ENCODE data around the gene LTC4S.
"Not testable (repeated sequence)": the region's sequence is repeated elsewhere in the genome, so short reads cannot be mapped to it uniquely, and the experiment has no call there.

LTC4S gene

GRCh38 chr5:179834120-179834519, 40.3 kb downstream of the LTC4S start:
- TF ChIP-seq CTCF (IDR thresholded peaks at IDR 0.05; ENCODE audit: control extremely low read depth, extremely low read depth, low read depth, missing control alignments): no peak
- DNase-seq (ENCODE audit: extremely low spot score): no peak
- POLR2A ChIA-PET: no interaction called here
- CTCF ChIA-PET: no interaction called here

GRCh38 chr5:179834871-179835270, 41.1 kb downstream of the LTC4S start:
- POLR2A ChIA-PET; DNase-seq (ENCODE audit: extremely low spot score); CTCF ChIA-PET: not testable (repeated sequence)

- CTCF ChIA-PET: interaction anchor here (0.7 to 2.3 kb wide), 6 partner anchors 10 to 139 kb away, joined by 3 to 6 read pairs (median 3); no protein-coding TSS in a partner anchor
- peak; percentile 58 for DNase-seq (ENCODE audit: extremely low spot score)
- POLR2A ChIA-PET: interaction anchor here (0.6 to 1.0 kb wide), 2 partner anchors 16 to 213 kb away, joined by 3 to 5 read pairs; partner anchors contain the start of genes HNRNPH1 and SQSTM1
- TF ChIP-seq CTCF (IDR thresholded peaks at IDR 0.05; ENCODE audit: control extremely low read depth, extremely low read depth, low read depth, missing control alignments): no peak
Measured at GRCh38 chr5:179836225-179837019, 42.6 kb downstream of the LTC4S start.

- TF ChIP-seq CTCF (IDR thresholded peaks at IDR 0.05; ENCODE audit: control extremely low read depth, extremely low read depth, low read depth, missing control alignments): no peak
- ChIA-PET CTCF (interaction anchor here (1.1 to 2.3 kb wide), 5 partner anchors 9 to 140 kb away, joined by 3 to 6 read pairs (median 3); no protein-coding TSS in a partner anchor), POLR2A (interaction anchor here (0.6 to 1.0 kb wide), 2 partner anchors 17 to 214 kb away, joined by 3 to 5 read pairs; partner anchors contain the start of genes HNRNPH1 and SQSTM1)
- no peak for DNase-seq (ENCODE audit: extremely low spot score)
Measured at GRCh38 chr5:179837076-179838011, 43.6 kb downstream of the LTC4S start.

GRCh38 chr5:179839328-179840256, 45.8 kb downstream of the LTC4S start:
- POLR2A ChIA-PET: interaction anchor here (0.9 kb wide), 1 partner anchor 9 kb away, joined by 5 read pairs; no protein-coding TSS in a partner anchor
- DNase-seq (ENCODE audit: extremely low spot score): no peak
- TF ChIP-seq CTCF (IDR thresholded peaks at IDR 0.05; ENCODE audit: control extremely low read depth, extremely low read depth, low read depth, missing control alignments): no peak
- CTCF ChIA-PET: no interaction called here

- no peak for TF ChIP-seq CTCF (IDR thresholded peaks at IDR 0.05; ENCODE audit: control extremely low read depth, extremely low read depth, low read depth, missing control alignments)
- ChIA-PET POLR2A (interaction anchor here (0.9 kb wide), 1 partner anchor 10 kb away, joined by 5 read pairs; no protein-coding TSS in a partner anchor), CTCF (interaction anchor here (1.4 kb wide), 1 partner anchor 78 kb away, joined by 3 read pairs; no protein-coding TSS in a partner anchor)
- DNase-seq (ENCODE audit: extremely low spot score): no peak
Measured at GRCh38 chr5:179840321-179840720, 46.5 kb downstream of the LTC4S start.

Measured in GM10248 (cell line).